HS-5 (cell line): ENCODE results near the gene RAG2.

ENCODE experiments used
- DNase-seq: peaks from one replicate; pipeline ENCODE4 v3.0.0-alpha.2; 2012; ENCODE audit warnings: low read depth

The RAG2 gene

GRCh38 chr11:36550385-36551115, 47.5 kb downstream of the RAG2 start:
- no peak for DNase-seq
